Coronary artery (tissue), 2 donors: ENCODE data around the gene CCNH.

ENCODE experiments used
- DNase-seq: peaks from one replicate; pipeline ENCODE4 v3.0.0-alpha.2; 2017; ENCODE audit warnings: low spot score
- H3K27ac ChIP-seq, 2 donors: fragments of 200-600 bp; sonication (generic); one replicate each; pipeline ENCODE4 v1.5.1; 2016 to 2019
- H3K4me3 ChIP-seq: fragments of 200-600 bp; sonication (generic); 2 replicates; pipeline ENCODE4 v1.5.1; 2016; ENCODE audit warnings: mild to moderate bottlenecking, moderate library complexity
- TF ChIP-seq, protein P1 (sequence below): fragments of 200-600 bp; sonication (generic); IDR thresholded peaks from one replicate; pipeline ENCODE4 v1.5.1; 2019; ENCODE audit warnings: antibody characterized with exemption

CCNH gene

GRCh38 chr5:87368601-87369000 lies 44.1 kb downstream of the CCNH start:
- TF ChIP-seq, protein P1, sequence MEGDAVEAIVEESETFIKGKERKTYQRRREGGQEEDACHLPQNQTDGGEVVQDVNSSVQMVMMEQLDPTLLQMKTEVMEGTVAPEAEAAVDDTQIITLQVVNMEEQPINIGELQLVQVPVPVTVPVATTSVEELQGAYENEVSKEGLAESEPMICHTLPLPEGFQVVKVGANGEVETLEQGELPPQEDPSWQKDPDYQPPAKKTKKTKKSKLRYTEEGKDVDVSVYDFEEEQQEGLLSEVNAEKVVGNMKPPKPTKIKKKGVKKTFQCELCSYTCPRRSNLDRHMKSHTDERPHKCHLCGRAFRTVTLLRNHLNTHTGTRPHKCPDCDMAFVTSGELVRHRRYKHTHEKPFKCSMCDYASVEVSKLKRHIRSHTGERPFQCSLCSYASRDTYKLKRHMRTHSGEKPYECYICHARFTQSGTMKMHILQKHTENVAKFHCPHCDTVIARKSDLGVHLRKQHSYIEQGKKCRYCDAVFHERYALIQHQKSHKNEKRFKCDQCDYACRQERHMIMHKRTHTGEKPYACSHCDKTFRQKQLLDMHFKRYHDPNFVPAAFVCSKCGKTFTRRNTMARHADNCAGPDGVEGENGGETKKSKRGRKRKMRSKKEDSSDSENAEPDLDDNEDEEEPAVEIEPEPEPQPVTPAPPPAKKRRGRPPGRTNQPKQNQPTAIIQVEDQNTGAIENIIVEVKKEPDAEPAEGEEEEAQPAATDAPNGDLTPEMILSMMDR, result no peak

GRCh38 chr5:87367243-87367642 lies 45.5 kb downstream of the CCNH start:
- TF ChIP-seq, protein P1, result no peak
- H3K27ac ChIP-seq, result no peak overlapping the region
- DNase-seq, result no peak
- H3K4me3 ChIP-seq, result no peak overlapping the region

More at GRCh38 chr5:87368601-87369000, 44.1 kb downstream of the CCNH start:
- DNase-seq, result no peak
- no peak overlapping the region for H3K4me3 ChIP-seq
- H3K27ac ChIP-seq, result peak overlapping the region; percentile 15 to 43

- Histone ChIP-seq H3K27ac (no peak overlapping the region), H3K4me3 (no peak overlapping the region)
- TF ChIP-seq, protein P1, result no peak
Measured at GRCh38 chr5:87361536-87362213, 51.1 kb downstream of the CCNH start.

DNA sequence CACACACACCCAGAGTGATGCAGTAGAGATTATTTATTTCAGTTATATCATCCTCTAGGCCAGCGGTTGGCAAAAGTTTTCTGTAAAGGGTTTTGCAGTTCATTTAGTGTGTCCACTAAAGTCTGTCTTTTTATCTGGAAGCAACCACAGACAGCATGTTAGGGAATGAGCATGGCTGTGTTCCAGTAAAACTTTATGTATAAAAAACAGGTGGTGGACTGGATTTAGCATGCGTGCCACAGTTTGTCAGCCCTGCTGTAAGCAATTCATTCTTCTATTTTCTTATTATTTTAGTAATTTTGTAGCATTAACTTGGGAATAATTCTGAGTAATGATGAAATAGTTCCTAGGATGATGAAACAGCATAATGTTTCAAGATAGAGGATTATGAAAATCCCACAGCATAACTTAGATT lies 51.7 kb downstream of the CCNH start:
- Histone ChIP-seq H3K4me3 (no peak overlapping the region), H3K27ac (peak overlapping the region in 1 of 2 donors; percentile 25)
- TF ChIP-seq, protein P1, result no peak
- no peak for DNase-seq

More at GRCh38 chr5:87361536-87362213, 51.1 kb downstream of the CCNH start:
- DNase-seq, result no peak

GRCh38 chr5:87360132-87360531 lies 52.6 kb downstream of the CCNH start:
- Histone ChIP-seq H3K27ac (no peak overlapping the region), H3K4me3 (no peak overlapping the region)
- DNase-seq, result no peak
- TF ChIP-seq, protein P1, result no peak

DNA sequence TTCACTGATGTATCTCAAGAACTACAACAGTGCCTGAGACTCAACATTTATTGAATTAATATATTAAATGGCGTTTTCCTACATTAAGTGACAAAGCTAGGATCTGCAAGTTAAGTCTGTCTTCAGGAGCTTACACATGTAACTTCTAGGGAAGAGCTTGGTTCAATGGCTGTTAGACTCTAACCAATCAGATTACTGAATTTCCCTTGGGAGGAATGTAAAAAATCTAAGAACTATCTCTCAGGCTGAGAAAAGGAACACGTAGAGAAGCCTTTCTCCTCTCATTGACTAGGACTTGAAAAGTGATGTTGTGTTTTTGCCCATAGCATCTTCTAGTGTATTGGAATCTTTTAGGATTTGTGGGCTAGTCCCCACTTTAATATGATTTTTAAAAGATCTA lies 53.6 kb downstream of the CCNH start:
- no peak for DNase-seq
- no peak overlapping the region for H3K27ac ChIP-seq
- no peak overlapping the region for H3K4me3 ChIP-seq
- TF ChIP-seq, protein P1, result no peak

DNA sequence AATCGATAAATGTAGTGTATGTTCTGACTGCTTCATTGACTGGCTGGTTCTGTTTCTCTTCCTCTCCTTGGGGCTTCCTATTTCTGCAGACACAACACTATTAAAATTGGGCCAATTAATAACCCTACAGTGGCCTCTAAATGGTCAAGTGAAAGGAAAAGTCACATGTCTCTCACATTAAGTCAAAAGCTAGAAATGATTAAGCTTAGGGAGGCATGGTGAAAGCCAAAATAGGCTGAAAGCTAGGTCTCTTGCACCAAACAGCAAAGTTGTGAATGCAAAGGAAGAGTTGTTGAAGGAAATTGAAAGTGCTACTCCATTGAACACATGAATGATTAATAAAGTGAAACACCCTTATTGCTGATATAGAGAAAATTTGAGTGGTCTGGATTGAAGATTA lies 58.2 kb downstream of the CCNH start:
- DNase-seq, result no peak
- TF ChIP-seq, protein P1, result no peak
- Histone ChIP-seq H3K27ac (no peak overlapping the region), H3K4me3 (no peak overlapping the region)
